NCI-H1694 (cell line): ENCODE measurements around the gene NDST1.
"Not testable (repeated sequence)": the region's sequence is repeated elsewhere in the genome, so short reads cannot be mapped to it uniquely, and the experiment has no call there.

ENCODE experiments used
- DNase-seq: peaks from one replicate; lab custom pipeline; 2025; lab: John Stamatoyannopoulos, UW

Gene NDST1

GRCh38 chr5:150508828-150509227 is 897 bp downstream of the NDST1 start:
- DNase-seq = no peak

GRCh38 chr5:150509992-150510391 is 2.1 kb downstream of the NDST1 start:
- DNase-seq = no peak

- no peak for DNase-seq
Measured at GRCh38 chr5:150510460-150511263, 2.7 kb downstream of the NDST1 start.

- no peak for DNase-seq
Measured at GRCh38 chr5:150511578-150512367, 3.8 kb downstream of the NDST1 start.

GRCh38 chr5:150512368-150512747 is 4.4 kb downstream of the NDST1 start:
- DNase-seq = no peak

GRCh38 chr5:150513375-150514309 is 5.7 kb downstream of the NDST1 start:
- DNase-seq = no peak

- no peak for DNase-seq
Measured at GRCh38 chr5:150514708-150515211, 6.8 kb downstream of the NDST1 start.

- no peak for DNase-seq
Measured at GRCh38 chr5:150515446-150515845, 7.5 kb downstream of the NDST1 start.

- no peak for DNase-seq
Measured at GRCh38 chr5:150516011-150516410, 8.1 kb downstream of the NDST1 start.

- peak; percentile 12 for DNase-seq
Measured at GRCh38 chr5:150517272-150518152, 9.6 kb downstream of the NDST1 start.

- DNase-seq = not testable (repeated sequence)
Measured at GRCh38 chr5:150518712-150519559, 11.0 kb downstream of the NDST1 start.

- DNase-seq = no peak
Measured at GRCh38 chr5:150519560-150519945, 11.6 kb downstream of the NDST1 start.

- DNase-seq = no peak
Measured at GRCh38 chr5:150519978-150520377, 12.0 kb downstream of the NDST1 start.

- no peak for DNase-seq
Measured at GRCh38 chr5:150520747-150521521, 13.0 kb downstream of the NDST1 start.

- DNase-seq = no peak
Measured at GRCh38 chr5:150521522-150521817, 13.5 kb downstream of the NDST1 start.

- no peak for DNase-seq
Measured at GRCh38 chr5:150521939-150522503, 14.1 kb downstream of the NDST1 start.

- DNase-seq = no peak
Measured at GRCh38 chr5:150522504-150523414, 14.8 kb downstream of the NDST1 start.
